GM23248 (cell line): ENCODE data around the gene HNMT. TPM values are rescaled to one million over a fixed set of nuclear protein-coding genes. Genes with fewer than 3 reads are reported as not detected.
"Not testable (repeated sequence)": the region's sequence is repeated elsewhere in the genome, so short reads cannot be mapped to it uniquely, and the experiment has no call there.

ENCODE experiments used
- DNase-seq: peaks from one replicate; pipeline ENCODE4 v3.0.0-alpha.2; 2015
- H2AFZ ChIP-seq: fragments of 200-600 bp; sonication (generic); 2 replicates; pipeline ENCODE4 v1.6.1; 2016; ENCODE audit warnings: antibody characterized with exemption
- H3F3A ChIP-seq: fragments of 200-600 bp; sonication (generic); 2 replicates; pipeline ENCODE4 v1.6.1; 2016; ENCODE audit warnings: mild to moderate bottlenecking, antibody characterized with exemption, mixed run types; ENCODE audit not compliant: insufficient read depth
- H3K27ac ChIP-seq: fragments of 200-600 bp; sonication (generic); 2 replicates; pipeline ENCODE4 v1.5.1; 2016; ENCODE audit warnings: mild to moderate bottlenecking
- H3K27me3 ChIP-seq: fragments of 200-600 bp; sonication (generic); replicated peaks from 2 replicates; pipeline ENCODE4 v1.6.1; 2016; ENCODE audit warnings: mild to moderate bottlenecking; ENCODE audit not compliant: insufficient read depth
- H3K36me3 ChIP-seq: fragments of 200-600 bp; sonication (generic); 2 replicates; pipeline ENCODE4 v1.6.1; 2016; ENCODE audit warnings: low read depth, mild to moderate bottlenecking
- H3K4me1 ChIP-seq: fragments of 200-600 bp; sonication (generic); 2 replicates; pipeline ENCODE4 v1.6.1; 2016; ENCODE audit warnings: mild to moderate bottlenecking; ENCODE audit not compliant: insufficient read depth
- H3K4me2 ChIP-seq: fragments of 200-600 bp; sonication (generic); one replicate; pipeline ENCODE4 v1.6.1; 2016; ENCODE audit warnings: mild to moderate bottlenecking; ENCODE audit not compliant: unreplicated experiment
- H3K4me3 ChIP-seq: fragments of 200-600 bp; sonication (generic); 2 replicates; pipeline ENCODE4 v1.5.1; 2016; ENCODE audit warnings: mild to moderate bottlenecking
- H3K79me2 ChIP-seq: fragments of 200-600 bp; sonication (generic); 2 replicates; pipeline ENCODE4 v1.6.1; 2016; ENCODE audit warnings: mild to moderate bottlenecking; ENCODE audit not compliant: insufficient read depth
- H3K9ac ChIP-seq: fragments of 200-600 bp; sonication (generic); 2 replicates; pipeline ENCODE4 v1.6.1; 2016; ENCODE audit warnings: mild to moderate bottlenecking
- H3K9me2 ChIP-seq: fragments of 200-600 bp; sonication (generic); 2 replicates; pipeline ENCODE4 v1.6.1; 2016; ENCODE audit warnings: mixed run types, mild to moderate bottlenecking, moderate library complexity; ENCODE audit not compliant: insufficient read depth
- H3K9me3 ChIP-seq: fragments of 200-600 bp; sonication (generic); one replicate; pipeline ENCODE4 v1.6.1; 2017; ENCODE audit warnings: low read depth
- H4K20me1 ChIP-seq: fragments of 200-600 bp; sonication (generic); 2 replicates; pipeline ENCODE4 v1.6.0; 2016; ENCODE audit not compliant: insufficient read depth
- EZH2 ChIP-seq: fragments of 200-600 bp; sonication (generic); IDR thresholded peaks from 2 replicates; pipeline ENCODE4 v1.6.1; 2018; ENCODE audit warnings: antibody characterized with exemption, mild to moderate bottlenecking; ENCODE audit not compliant: insufficient read depth, poor library complexity, severe bottlenecking
- EZH2phosphoT487 ChIP-seq: fragments of 200-600 bp; sonication (generic); IDR thresholded peaks from 2 replicates; pipeline ENCODE4 v1.6.1; 2018; ENCODE audit warnings: antibody characterized with exemption, moderate library complexity, mild to moderate bottlenecking, low read depth; ENCODE audit not compliant: insufficient read depth
- WGBS, 2 experiments: methylation state at CpG; one replicate each; pipeline ENCODE4 v1.1.6; 2015 to 2017; ENCODE audit warnings: low lambda C conversion rate in 2 of 2, low coverage in 1 of 2; ENCODE audit errors: missing lambda C conversion rate in 2 of 2; 5-methylcytosine and 5-hydroxymethylcytosine counted together
- in situ Hi-C: fragments of 300-500 bp; cut with MboI; formaldehyde crosslinking; loops from 2 replicates; pipeline ENCODE4 v1.15.0; 2020
- polyA plus RNA-seq: library from polyadenylated mRNA; unstranded; fragments of >200 nt; fragmentation: Nextera tagmentation; extraction: Ambion mirVana; gene quantifications from 2 replicates; pipeline ENCODE4 v1.2.1, GENCODE V29; 2016
- total RNA-seq: library from RNA; depleted of rRNA; stranded (reverse); fragments of >200 nt; shearing (Covaris generic); gene quantifications from 2 replicates; pipeline ENCODE4 v1.2.3, GENCODE V29; 2014

Gene HNMT
- total and polyA plus RNA-seq, 2 experiments from 2014 or later, result 6.8 to 7.3 TPM

GRCh38 chr2:138037090-138037489 lies 72.8 kb downstream of the HNMT start:
- WGBS, 2 experiments, result 61 to 62% methylated on average over 2 of the region's 2 CpGs
- Histone ChIP-seq H3K79me2 (no peaks in the 10 kb centered on the region), H3K27ac (no peak overlapping the region), H3K4me3 (no peak overlapping the region), H3K27me3 (no peaks in the 10 kb centered on the region), H3K9me2 (no peaks in the 10 kb centered on the region), H3F3A (peaks cover 5% of the 10 kb centered on the region; the same call in 1 of the 2 replicates), H4K20me1 (no peaks in the 10 kb centered on the region), H3K9ac (no peak overlapping the region), H2AFZ (no peak overlapping the region), H3K36me3 (no peaks in the 10 kb centered on the region), H3K9me3 (no peaks in the 10 kb centered on the region), H3K4me2 (no peak overlapping the region), H3K4me1 (peaks cover 14% of the 10 kb centered on the region)
- no peak for DNase-seq
- TF ChIP-seq EZH2phosphoT487, result no peak
- TF ChIP-seq EZH2, result no peak
- in situ Hi-C loops, result no loop called here

- Histone ChIP-seq H3K27me3 (0 out of 2 replicates have a peak, but pooled peaks cover 6% of the 10 kb centered on the region), H3K4me1 (peaks cover 8% of the 10 kb centered on the region), H3K4me3 (no peak overlapping the region), H4K20me1 (no peaks in the 10 kb centered on the region), H3K9ac (no peak overlapping the region), H3K4me2 (no peak overlapping the region), H3K9me3 (no peaks in the 10 kb centered on the region), H3K36me3 (no peaks in the 10 kb centered on the region), H3K9me2 (no peaks in the 10 kb centered on the region), H3K79me2 (no peaks in the 10 kb centered on the region), H2AFZ (no peak overlapping the region), H3F3A (peaks cover 3% of the 10 kb centered on the region; the same call in 1 of the 2 replicates), H3K27ac (no peak overlapping the region)
- in situ Hi-C loops, result no loop called here
- no peak for DNase-seq
- TF ChIP-seq EZH2, result no peak
- no peak for TF ChIP-seq EZH2phosphoT487
- WGBS, 2 experiments, result 62% methylated on average over 5 of the region's 5 CpGs
These were observed 76.3 kb downstream of the HNMT start for GRCh38 chr2:138040616-138041015.

GRCh38 chr2:138042311-138042710 lies 78.0 kb downstream of the HNMT start:
- WGBS, 2 experiments, result 80 to 85% methylated on average over 3 of the region's 3 CpGs
- Histone ChIP-seq H2AFZ (no peak overlapping the region), H3K27ac (no peak overlapping the region), H3K4me2 (no peak overlapping the region), H4K20me1 (no peaks in the 10 kb centered on the region), H3F3A (no peaks in the 10 kb centered on the region), H3K9me2 (no peaks in the 10 kb centered on the region), H3K9me3 (no peaks in the 10 kb centered on the region), H3K4me1 (no peaks in the 10 kb centered on the region), H3K79me2 (no peaks in the 10 kb centered on the region), H3K4me3 (no peak overlapping the region), H3K9ac (no peak overlapping the region), H3K36me3 (no peaks in the 10 kb centered on the region), H3K27me3 (0 out of 2 replicates have a peak, but pooled peaks cover 6% of the 10 kb centered on the region)
- in situ Hi-C loops, result no loop called here
- no peak for DNase-seq
- TF ChIP-seq EZH2phosphoT487, result no peak
- TF ChIP-seq EZH2, result no peak

DNA sequence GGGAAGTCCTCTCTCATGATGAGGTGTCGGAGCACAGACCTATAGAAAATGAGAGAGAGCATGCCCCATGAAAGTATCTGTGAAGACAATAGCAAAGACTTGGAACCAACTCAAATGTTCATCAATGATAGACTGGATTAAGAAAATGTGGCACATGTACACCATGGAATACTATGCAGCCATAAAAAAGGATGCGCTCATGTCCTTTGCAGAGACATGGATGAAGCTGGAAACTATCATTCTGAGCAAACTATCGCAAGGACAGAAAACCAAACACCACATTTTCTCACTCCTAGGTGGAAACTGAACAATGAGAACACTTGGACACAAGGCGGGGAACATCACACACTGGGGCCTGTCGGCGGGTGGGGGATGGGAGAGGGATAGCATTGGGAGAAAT lies 79.3 kb downstream of the HNMT start:
- H3K9me2 ChIP-seq, H3K4me2 ChIP-seq, H3K9ac ChIP-seq, H3K79me2 ChIP-seq, H3K9me3 ChIP-seq, in situ Hi-C loops, H3F3A ChIP-seq, DNase-seq, H3K4me3 ChIP-seq, H4K20me1 ChIP-seq, H3K4me1 ChIP-seq, H2AFZ ChIP-seq, H3K27ac ChIP-seq, H3K36me3 ChIP-seq, H3K27me3 ChIP-seq: not testable (repeated sequence)
- 76 to 83% methylated on average over 6 of the region's 6 CpGs for WGBS, 2 experiments

DNA sequence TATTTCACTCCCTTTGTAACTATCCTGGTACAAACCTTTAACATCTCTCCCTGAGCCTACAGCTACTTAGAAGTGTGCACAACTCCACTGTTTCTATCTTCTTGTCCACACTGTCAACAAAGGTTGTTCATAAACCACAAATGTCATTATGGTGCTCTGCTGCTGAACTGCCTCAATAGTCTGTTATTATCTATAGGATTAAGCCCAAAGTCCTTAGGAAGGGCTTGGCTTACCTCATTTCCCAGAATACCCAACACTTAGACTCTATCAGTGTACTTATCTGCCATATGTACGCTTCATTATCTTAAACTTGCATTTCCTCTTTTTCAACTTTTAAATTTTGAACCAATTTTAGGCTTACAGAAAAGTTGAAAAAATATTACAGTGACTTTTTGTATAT lies 94.2 kb downstream of the HNMT start:
- no peaks in the 10 kb centered on the region for H4K20me1 ChIP-seq
- peaks cover 9% of the 10 kb centered on the region; the same call in 1 of the 2 replicates for H3K4me1 ChIP-seq
- H3K79me2 ChIP-seq, result no peaks in the 10 kb centered on the region
- H3K4me2 ChIP-seq, result no peak overlapping the region
- no peaks in the 10 kb centered on the region for H3K36me3 ChIP-seq
- H3K27ac ChIP-seq, result no peak overlapping the region
- no peak overlapping the region for H3K9ac ChIP-seq
- no peak overlapping the region for H2AFZ ChIP-seq
- H3F3A ChIP-seq, result no peaks in the 10 kb centered on the region
- WGBS, 2 experiments, result 0% methylated on average over 1 of the region's 1 CpG
- H3K9me3 ChIP-seq, result no peaks in the 10 kb centered on the region
- no peaks in the 10 kb centered on the region for H3K9me2 ChIP-seq
- TF ChIP-seq EZH2 (no peak), EZH2phosphoT487 (no peak)
- in situ Hi-C loops, result no loop called here
- H3K27me3 ChIP-seq, result peaks cover 15% of the 10 kb centered on the region
- H3K4me3 ChIP-seq, result no peak overlapping the region
- no peak for DNase-seq
